GM13977 (cell line): ENCODE measurements around the gene ODAD2.

ENCODE experiments used
- DNase-seq: peaks from one replicate; pipeline ENCODE4 v3.0.0; 2012; ENCODE audit warnings: low spot score
- CTCF ChIP-seq: IDR thresholded peaks from 2 replicates; pipeline ENCODE4 v1.5.1; 2012; ENCODE audit warnings: mild to moderate bottlenecking, control low read depth; ENCODE audit not compliant: insufficient read depth; ENCODE audit errors: extremely low read depth, missing control alignments
- in situ Hi-C: fragments of 300-500 bp; cut with MboI; formaldehyde crosslinking; loops from one replicate; pipeline ENCODE4 v1.12.0; 2022; ENCODE audit warnings: low sequenced_read_pairs, low pct_unique_long_range_greater_than_20kb, mixed read lengths, inconsistent platforms; ENCODE audit not compliant: unreplicated experiment

The ODAD2 gene

GRCh38 chr10:27893358-27893954, 105.4 kb downstream of the ODAD2 start:
- TF ChIP-seq CTCF: no peak
- in situ Hi-C loops: no loop called here
- DNase-seq: no peak

GRCh38 chr10:27890971-27891370, 107.9 kb downstream of the ODAD2 start:
- in situ Hi-C loops: no loop called here
- DNase-seq: no peak
- TF ChIP-seq CTCF: no peak

- in situ Hi-C loops: no loop called here
- no peak for DNase-seq
- TF ChIP-seq CTCF: no peak
Observed at GRCh38 chr10:27889518-27889917, 109.4 kb downstream of the ODAD2 start.

- no peak for DNase-seq
- in situ Hi-C loops: no loop called here
- TF ChIP-seq CTCF: no peak
Observed at GRCh38 chr10:27884185-27884641, 114.7 kb downstream of the ODAD2 start.

- no peak for DNase-seq
- in situ Hi-C loops: no loop called here
- TF ChIP-seq CTCF: no peak
Observed at GRCh38 chr10:27878281-27878680, 120.6 kb downstream of the ODAD2 start.

- no peak for DNase-seq
- no peak for TF ChIP-seq CTCF
- in situ Hi-C loops: no loop called here
Observed at GRCh38 chr10:27865221-27865635, 133.7 kb downstream of the ODAD2 start.
